ENCODE measurements around the gene FXYD6.

GRCh38 chr11:117915672-117916235 lies 39.3 kb upstream of the FXYD6 start:
- TF ChIP-seq, protein P1, sequence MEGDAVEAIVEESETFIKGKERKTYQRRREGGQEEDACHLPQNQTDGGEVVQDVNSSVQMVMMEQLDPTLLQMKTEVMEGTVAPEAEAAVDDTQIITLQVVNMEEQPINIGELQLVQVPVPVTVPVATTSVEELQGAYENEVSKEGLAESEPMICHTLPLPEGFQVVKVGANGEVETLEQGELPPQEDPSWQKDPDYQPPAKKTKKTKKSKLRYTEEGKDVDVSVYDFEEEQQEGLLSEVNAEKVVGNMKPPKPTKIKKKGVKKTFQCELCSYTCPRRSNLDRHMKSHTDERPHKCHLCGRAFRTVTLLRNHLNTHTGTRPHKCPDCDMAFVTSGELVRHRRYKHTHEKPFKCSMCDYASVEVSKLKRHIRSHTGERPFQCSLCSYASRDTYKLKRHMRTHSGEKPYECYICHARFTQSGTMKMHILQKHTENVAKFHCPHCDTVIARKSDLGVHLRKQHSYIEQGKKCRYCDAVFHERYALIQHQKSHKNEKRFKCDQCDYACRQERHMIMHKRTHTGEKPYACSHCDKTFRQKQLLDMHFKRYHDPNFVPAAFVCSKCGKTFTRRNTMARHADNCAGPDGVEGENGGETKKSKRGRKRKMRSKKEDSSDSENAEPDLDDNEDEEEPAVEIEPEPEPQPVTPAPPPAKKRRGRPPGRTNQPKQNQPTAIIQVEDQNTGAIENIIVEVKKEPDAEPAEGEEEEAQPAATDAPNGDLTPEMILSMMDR (IDR thresholded peaks at IDR 0.05; ENCODE audit: low read depth, low read length, missing input control): no peak
- TF ChIP-seq JUND (IDR thresholded peaks at IDR 0.05) (no peak), RAD21 (IDR thresholded peaks at IDR 0.05) (no peak), YY1 (IDR thresholded peaks at IDR 0.05) (no peak), RXRA (IDR thresholded peaks at IDR 0.05) (no peak)
- TF ChIP-seq, protein P2, sequence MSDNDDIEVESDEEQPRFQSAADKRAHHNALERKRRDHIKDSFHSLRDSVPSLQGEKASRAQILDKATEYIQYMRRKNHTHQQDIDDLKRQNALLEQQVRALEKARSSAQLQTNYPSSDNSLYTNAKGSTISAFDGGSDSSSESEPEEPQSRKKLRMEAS (IDR thresholded peaks at IDR 0.05): no peak
